ENCODE measurements around the gene FAM168A.

DNA sequence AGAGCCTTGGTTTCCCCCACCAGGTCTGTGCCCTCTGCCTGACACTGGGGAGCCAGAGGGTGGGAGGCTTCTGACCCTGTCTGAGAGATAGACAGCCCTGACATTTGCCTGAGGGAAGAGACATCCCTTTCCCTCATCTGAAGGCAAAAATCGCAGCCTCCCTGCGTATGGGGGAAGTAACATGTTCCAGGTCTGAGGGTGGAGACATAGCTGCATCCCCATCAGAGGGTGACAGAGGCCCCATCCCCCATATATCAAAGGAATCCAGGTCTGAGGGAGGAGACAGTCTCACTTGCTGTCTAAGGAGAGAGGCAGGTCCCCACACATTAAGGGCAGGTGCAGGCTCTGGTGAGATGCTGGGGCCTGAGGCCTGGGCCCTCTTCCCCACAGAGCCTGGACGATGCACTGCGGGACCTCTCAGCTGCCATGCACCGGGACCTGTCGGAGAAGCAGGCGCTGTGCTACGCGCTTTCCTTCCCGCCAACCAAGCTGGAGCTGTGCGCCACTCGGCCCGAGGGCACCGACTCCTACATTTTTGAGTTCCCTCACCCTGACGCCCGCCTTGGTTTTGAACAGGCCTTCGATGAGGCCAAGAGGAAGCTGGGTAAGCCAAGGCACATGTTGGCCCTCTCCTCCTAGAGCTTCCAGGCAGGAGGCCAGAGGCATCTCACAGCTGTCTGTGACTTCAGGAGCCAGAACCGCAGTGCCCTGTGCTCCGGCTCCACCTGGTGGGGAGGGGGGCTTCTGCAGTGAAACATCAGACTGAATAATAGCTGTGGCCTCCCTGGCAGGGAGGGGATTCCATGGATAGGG, 237.8 kb downstream of the FAM168A start:
- TF ChIP-seq, protein P1, sequence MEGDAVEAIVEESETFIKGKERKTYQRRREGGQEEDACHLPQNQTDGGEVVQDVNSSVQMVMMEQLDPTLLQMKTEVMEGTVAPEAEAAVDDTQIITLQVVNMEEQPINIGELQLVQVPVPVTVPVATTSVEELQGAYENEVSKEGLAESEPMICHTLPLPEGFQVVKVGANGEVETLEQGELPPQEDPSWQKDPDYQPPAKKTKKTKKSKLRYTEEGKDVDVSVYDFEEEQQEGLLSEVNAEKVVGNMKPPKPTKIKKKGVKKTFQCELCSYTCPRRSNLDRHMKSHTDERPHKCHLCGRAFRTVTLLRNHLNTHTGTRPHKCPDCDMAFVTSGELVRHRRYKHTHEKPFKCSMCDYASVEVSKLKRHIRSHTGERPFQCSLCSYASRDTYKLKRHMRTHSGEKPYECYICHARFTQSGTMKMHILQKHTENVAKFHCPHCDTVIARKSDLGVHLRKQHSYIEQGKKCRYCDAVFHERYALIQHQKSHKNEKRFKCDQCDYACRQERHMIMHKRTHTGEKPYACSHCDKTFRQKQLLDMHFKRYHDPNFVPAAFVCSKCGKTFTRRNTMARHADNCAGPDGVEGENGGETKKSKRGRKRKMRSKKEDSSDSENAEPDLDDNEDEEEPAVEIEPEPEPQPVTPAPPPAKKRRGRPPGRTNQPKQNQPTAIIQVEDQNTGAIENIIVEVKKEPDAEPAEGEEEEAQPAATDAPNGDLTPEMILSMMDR (IDR thresholded peaks at IDR 0.05; ENCODE audit: poor library complexity): peak; percentile 33
- TF ChIP-seq EZH2 (IDR thresholded peaks at IDR 0.05; ENCODE audit: borderline replicate concordance): no peak
